ENCODE results near the gene TAC4.

The TAC4 gene, protein sequence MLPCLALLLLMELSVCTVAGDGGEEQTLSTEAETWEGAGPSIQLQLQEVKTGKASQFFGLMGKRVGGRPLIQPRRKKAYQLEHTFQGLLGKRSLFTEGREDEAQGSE

GRCh38 chr17:49848019-49848473, at the start of gene TAC4:
Gene TAC4 (minus strand): TSS chr17:49848069. CDS start chr17:49848017, 52 bp downstream.
- DNase-seq, result no peak
- intact Hi-C loops (cut with DNase I), result no loop called here

GRCh38 chr17:49896860-49897259, 49.0 kb upstream of the TAC4 start:
- DNase-seq, result no peak
- intact Hi-C loops (cut with DNase I), result no loop called here

- no peak for DNase-seq
- intact Hi-C loops (cut with DNase I), result no loop called here
These were observed 48.4 kb upstream of the TAC4 start for GRCh38 chr17:49896222-49896621.

DNA sequence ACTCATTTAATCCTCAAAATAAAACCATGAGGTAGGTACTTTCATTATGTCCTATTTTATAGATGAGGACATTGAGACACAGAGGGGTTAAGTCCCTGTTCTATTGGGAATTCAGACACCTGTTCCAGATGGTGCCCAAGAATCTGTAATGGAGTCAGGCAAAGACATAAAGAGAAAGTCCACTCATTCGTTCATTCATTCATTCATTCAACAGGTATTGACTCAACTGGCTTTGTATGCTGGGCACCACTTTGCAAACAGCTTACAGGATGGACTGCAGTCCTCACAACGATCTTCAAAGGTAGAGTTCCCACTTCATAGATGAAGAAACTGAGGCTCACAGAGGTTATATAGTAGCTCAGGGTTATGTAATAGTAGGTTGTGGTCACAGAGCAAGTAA, 47.9 kb upstream of the TAC4 start:
- intact Hi-C loops (cut with DNase I), result no loop called here
- no peak for DNase-seq

GRCh38 chr17:49894761-49895160, 46.9 kb upstream of the TAC4 start:
- intact Hi-C loops (cut with DNase I), result no loop called here
- peak in 1 of 10 donors; percentile 85 for DNase-seq

DNA sequence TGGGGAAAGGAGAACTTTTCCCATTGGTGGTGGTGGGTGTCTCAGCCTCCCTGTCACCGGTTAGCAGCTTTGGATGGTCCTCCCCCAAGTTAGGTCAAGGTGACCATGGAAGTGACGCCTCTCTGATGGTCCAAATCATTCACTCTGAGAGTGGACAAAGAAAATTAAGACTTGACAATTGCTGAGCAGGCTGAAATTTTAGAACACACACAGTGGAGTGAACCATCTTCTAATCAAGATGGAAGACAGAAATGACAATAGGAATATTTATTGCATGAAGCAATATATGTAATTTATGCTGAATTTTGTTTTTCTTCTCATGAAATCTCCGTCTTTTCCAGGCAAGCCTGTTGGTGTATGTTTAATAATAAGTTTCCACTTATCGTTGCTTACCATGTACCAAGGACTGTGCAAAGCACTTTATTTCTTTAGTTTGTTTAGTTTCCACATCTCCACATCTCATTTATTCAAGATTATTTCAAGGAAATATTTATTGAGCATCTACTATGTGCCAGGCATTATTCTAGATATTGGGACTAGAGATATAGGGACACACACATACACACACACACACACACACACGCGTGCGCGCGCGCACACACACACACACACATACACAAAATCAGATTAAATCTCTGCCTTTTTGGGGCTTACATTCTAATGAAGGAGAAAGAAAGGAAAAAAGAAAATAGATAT, 44.0 kb upstream of the TAC4 start:
- intact Hi-C loops (cut with DNase I), result no loop called here
- DNase-seq, result no peak

- DNase-seq, result no peak
- intact Hi-C loops (cut with DNase I), result no loop called here
These were observed 43.4 kb upstream of the TAC4 start for GRCh38 chr17:49891271-49891670.

DNA sequence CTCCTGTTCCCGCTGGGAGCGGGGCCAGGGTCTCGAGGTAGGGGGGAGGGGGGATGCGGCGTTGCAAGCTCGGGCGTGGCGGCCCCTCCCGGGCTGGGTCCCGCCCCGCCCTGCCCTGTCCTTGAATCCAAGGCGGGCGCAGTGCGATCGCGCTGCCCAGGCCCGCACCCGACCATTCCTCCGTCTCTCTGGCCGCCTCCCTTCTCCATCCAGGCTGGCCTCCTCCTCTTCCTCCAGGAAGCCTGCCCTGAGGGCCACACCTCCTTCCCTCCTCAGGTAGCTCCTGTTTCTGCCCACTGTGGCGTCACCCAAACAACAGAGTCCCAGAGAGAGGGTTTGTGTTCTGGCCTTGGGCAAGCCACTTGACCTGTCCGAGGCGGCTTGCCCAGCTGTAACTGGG, 43.0 kb upstream of the TAC4 start:
- no peak for DNase-seq
- intact Hi-C loops (cut with DNase I), result no loop called here

DNA sequence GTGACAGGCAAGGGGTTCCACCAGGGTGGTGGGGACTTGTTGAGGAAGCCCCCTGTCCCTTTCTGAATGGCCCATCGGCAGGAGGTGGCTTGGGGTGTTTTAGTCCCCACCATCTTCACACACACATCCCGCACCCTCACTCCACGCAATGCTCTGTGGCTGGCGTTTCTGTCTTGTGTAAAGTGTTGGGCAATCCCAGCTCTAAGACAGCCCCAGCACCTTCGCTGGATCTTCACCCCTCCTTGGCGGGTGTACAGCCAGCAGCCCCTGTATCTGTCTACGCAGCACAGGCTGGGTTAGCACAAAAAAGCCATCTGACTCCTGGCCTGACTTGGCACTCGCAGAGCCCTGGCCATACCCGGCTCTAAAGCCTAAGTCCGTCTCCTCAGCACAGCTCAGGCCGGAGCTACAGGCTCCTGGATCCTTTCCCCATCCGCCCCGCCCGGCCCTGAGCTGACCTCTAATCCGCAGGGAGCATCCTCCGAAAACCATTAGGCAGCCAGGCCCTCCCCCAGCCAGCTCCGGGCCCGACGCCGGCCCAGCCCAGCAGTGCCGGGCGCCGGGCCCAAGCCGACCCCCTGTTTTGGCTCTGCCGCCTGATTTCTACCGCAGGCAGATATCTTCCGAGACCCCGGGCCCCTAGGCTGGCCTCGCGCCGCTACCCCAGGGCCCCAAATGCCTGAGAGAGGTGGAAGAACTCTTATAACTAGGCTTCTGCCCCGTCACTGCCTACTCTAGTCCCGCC, 42.4 kb upstream of the TAC4 start:
- intact Hi-C loops (cut with DNase I), result no loop called here
- no peak for DNase-seq

- intact Hi-C loops (cut with DNase I), result no loop called here
- no peak for DNase-seq
These were observed 41.6 kb upstream of the TAC4 start for GRCh38 chr17:49889500-49889899.

GRCh38 chr17:49887744-49888360, 40.0 kb upstream of the TAC4 start:
- DNase-seq, result no peak
- intact Hi-C loops (cut with DNase I), result no loop called here

DNA sequence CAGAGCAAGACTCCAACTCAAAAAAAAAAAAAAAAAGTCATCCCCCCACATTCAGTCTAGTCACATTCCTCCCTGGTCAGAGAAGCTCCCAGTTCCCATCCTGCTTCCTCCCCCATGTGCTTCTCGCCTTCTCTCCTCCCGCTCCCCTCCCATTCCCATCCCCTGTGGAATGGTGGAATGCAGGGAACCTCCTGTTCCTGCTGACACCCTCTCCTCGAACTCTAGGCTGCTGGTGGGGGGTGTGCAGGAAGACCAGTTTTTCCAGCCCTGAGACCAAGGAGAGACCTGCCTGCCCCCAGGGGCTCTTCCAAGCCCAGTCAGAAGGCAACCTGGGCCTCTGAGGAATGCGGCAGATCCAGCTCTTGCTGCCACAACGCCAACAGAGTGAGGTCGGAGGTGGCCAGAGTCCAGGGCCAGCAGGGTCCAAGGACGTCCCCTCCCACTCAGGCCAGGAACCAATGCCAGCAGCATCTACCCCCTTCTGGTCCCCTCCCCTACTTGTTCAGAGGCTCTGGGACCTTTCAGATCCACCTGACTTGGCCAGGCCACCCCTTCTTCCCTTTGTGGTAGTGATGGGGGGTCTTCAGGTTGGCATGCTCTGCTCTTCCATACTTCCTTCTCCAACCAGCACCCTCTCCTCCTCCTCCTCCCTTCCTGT, 39.3 kb upstream of the TAC4 start:
- no peak for DNase-seq
- intact Hi-C loops (cut with DNase I), result no loop called here

GRCh38 chr17:49886036-49886435, 38.2 kb upstream of the TAC4 start:
- DNase-seq, result no peak
- intact Hi-C loops (cut with DNase I), result no loop called here

- no peak for DNase-seq
- intact Hi-C loops (cut with DNase I), result no loop called here
These were observed 34.6 kb upstream of the TAC4 start for GRCh38 chr17:49882434-49882833.

DNA sequence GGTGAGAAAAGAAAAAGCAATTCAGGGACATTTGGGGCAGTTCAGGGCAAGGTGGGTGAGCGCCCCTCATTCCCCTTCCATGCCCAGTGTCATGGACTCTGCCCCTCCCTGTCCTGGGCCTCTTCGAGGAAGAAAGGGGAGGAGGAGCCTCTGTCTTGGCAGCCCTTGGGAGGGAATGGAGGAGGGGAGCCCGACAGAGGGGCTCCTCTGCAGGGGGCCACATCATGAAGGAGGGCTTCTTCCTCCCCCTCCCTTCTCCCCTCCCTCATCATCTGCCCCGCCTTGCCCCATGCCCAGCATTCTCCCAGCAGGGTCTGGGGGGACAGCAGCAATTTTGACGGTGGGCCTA, 33.2 kb upstream of the TAC4 start:
- DNase-seq, result no peak
- intact Hi-C loops (cut with DNase I), result no loop called here

DNA sequence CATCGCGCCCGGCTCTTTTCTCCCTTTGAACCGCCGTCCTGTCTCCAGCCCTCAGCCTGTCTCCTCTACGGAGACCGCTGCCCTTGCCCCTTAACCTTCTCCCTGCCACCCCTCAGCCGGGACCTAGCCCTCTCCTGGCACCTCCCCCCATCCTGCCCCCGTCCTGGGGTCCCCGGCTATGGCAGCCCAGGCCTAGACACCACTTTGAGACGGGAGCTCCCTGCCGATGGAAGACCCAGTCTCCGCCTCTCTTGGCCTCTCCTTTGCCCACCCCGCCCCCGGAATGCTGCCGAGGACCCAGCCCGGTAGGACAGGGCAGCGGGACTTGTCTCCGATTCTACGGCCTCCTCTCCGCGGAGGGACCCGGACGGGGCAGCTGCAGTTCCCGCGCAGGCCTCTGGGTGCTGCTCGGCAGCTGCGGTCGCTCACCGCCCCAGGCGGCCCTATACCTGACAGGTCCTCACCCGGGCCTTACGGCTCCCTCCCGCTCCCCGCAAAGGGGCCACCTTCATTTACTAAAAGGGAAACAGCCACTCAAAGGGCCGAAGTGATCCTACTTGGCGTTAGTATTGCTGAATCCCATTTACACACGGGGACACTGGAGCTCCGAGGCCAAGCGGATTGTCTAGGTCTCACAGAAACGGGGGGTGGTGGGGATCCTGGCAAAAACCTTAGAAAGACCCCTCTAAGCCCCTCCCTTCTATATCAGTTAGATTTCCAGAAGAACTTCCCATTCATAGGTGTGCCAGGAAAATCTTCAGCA, 32.6 kb upstream of the TAC4 start:
- intact Hi-C loops (cut with DNase I), result loop anchor here (1.0 kb wide), 1 partner anchor 118 kb away; no protein-coding TSS in a partner anchor
- DNase-seq, result peak; percentile 40 to 96 (median 64)

- DNase-seq, result no peak
- intact Hi-C loops (cut with DNase I), result no loop called here
These were observed 31.3 kb upstream of the TAC4 start for GRCh38 chr17:49878931-49879904.

GRCh38 chr17:49875685-49876084, 27.8 kb upstream of the TAC4 start:
- DNase-seq, result no peak
- intact Hi-C loops (cut with DNase I), result no loop called here

DNA sequence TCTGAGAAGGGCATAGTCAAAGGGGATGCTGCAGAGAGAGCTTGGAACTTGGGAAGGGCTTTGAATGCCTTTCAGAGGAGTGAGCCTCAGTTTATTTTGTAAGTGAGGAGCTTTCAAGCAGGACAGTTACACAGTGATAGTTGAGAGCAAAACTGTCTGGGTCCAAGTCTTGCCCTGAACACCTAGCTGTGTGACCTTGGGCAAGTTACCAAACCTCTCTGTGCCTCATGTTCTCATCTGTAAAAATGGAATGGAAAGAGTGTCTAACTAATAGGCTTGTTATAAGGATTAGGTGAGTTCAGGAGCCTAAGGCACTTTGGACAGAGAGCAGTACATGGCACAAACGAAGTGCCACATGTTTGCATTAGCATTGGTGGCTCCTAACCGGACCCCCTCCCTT, 27.0 kb upstream of the TAC4 start:
- intact Hi-C loops (cut with DNase I), result no loop called here
- no peak for DNase-seq
